Right renal pelvis (tissue), 4 donors: ENCODE results near the gene CA9. TPM values are rescaled to one million over a fixed set of nuclear protein-coding genes. Genes with fewer than 3 reads are reported as not detected.

ENCODE experiments used
- DNase-seq, 4 donors: peaks; one replicate each; pipeline ENCODE4 v3.0.0-alpha.2; 2013; ENCODE audit warnings: low read depth in 4 of 4, low spot score in 3 of 4, missing footprints in 1 of 4
- polyA plus RNA-seq, 4 donors: library from polyadenylated mRNA; unstranded; fragments of 120-200 nt; gene quantifications; one replicate each; pipeline ENCODE4 v1.2.1, GENCODE V29; 2013; ENCODE audit not compliant: insufficient read length in 4 of 4

The CA9 gene
- polyA plus RNA-seq, 4 donors, result 0.20 to 0.61 (median 0.60) TPM; not detected in 1

- no peak for DNase-seq
Observed at GRCh38 chr9:35674025-35674361, 265 bp downstream of the CA9 start.

- DNase-seq, result no peak
Observed at GRCh38 chr9:35675204-35675603, 1.5 kb downstream of the CA9 start.

- peak in 3 of 4 donors; percentile 65 to 77 (median 66) for DNase-seq
Observed at GRCh38 chr9:35675732-35676392, 2.1 kb downstream of the CA9 start.

GRCh38 chr9:35679091-35679490 is 5.4 kb downstream of the CA9 start:
- DNase-seq, result no peak

GRCh38 chr9:35679766-35680330 is 6.1 kb downstream of the CA9 start:
- no peak for DNase-seq

GRCh38 chr9:35680331-35681105 is 6.8 kb downstream of the CA9 start:
- DNase-seq, result no peak

GRCh38 chr9:35681341-35682002 is 7.7 kb downstream of the CA9 start:
- DNase-seq, result no peak

GRCh38 chr9:35682051-35682450 is 8.3 kb downstream of the CA9 start:
- DNase-seq, result no peak

GRCh38 chr9:35682520-35683315 is 9.0 kb downstream of the CA9 start:
- DNase-seq, result no peak

- DNase-seq, result no peak
Observed at GRCh38 chr9:35683323-35683722, 9.6 kb downstream of the CA9 start.

GRCh38 chr9:35684921-35685320 is 11.2 kb downstream of the CA9 start:
- no peak for DNase-seq

- DNase-seq, result no peak
Observed at GRCh38 chr9:35685506-35685905, 11.8 kb downstream of the CA9 start.

- DNase-seq, result no peak
Observed at GRCh38 chr9:35686222-35687203, 12.8 kb downstream of the CA9 start.

- DNase-seq, result no peak
Observed at GRCh38 chr9:35687306-35687705, 13.6 kb downstream of the CA9 start.

- DNase-seq, result no peak
Observed at GRCh38 chr9:35687972-35688557, 14.3 kb downstream of the CA9 start.

GRCh38 chr9:35688558-35689541 is 15.1 kb downstream of the CA9 start:
- no peak for DNase-seq

- peak in 1 of 4 donors; percentile 40 for DNase-seq
Observed at GRCh38 chr9:35689542-35690293, 16.0 kb downstream of the CA9 start, which contains the start of gene TPM2. Gene TPM2, minus strand, starts transcription at chr9:35689925. Its CDS starts 108 bp downstream, at chr9:35689817.
